GM18526 (cell line): ENCODE data around the gene DNA2.

Experiments used
- POLR2A ChIP-seq: IDR thresholded peaks from 3 replicates; pipeline ENCODE4 v1.6.1; 2011; ENCODE audit not compliant: insufficient read length; ENCODE audit errors: extremely low read depth

DNA2 gene

GRCh38 chr10:68471586-68472408 lies at the start of gene DNA2:
Gene DNA2 (minus strand): TSS chr10:68471973. CDS start chr10:68471864, 109 bp downstream.
- peak; percentile 61 for TF ChIP-seq POLR2A

- no peak for TF ChIP-seq POLR2A
Measured at GRCh38 chr10:68517188-68517587, 45.4 kb upstream of the DNA2 start.

GRCh38 chr10:68516766-68517165 lies 45.0 kb upstream of the DNA2 start:
- TF ChIP-seq POLR2A: no peak

- no peak for TF ChIP-seq POLR2A
Measured at GRCh38 chr10:68508090-68508489, 36.3 kb upstream of the DNA2 start.

GRCh38 chr10:68506411-68506810 lies 34.6 kb upstream of the DNA2 start:
- no peak for TF ChIP-seq POLR2A

- TF ChIP-seq POLR2A: no peak
Measured at GRCh38 chr10:68502846-68503245, 31.1 kb upstream of the DNA2 start.

GRCh38 chr10:68501691-68502090 lies 29.9 kb upstream of the DNA2 start:
- TF ChIP-seq POLR2A: no peak

- TF ChIP-seq POLR2A: no peak
Measured at GRCh38 chr10:68499544-68499943, 27.8 kb upstream of the DNA2 start.

- TF ChIP-seq POLR2A: no peak
Measured at GRCh38 chr10:68496072-68496471, 24.3 kb upstream of the DNA2 start.

- no peak for TF ChIP-seq POLR2A
Measured at GRCh38 chr10:68492118-68492517, 20.3 kb upstream of the DNA2 start.

- no peak for TF ChIP-seq POLR2A
Measured at GRCh38 chr10:68489919-68490318, 18.1 kb upstream of the DNA2 start.

GRCh38 chr10:68474021-68474420 lies 2.2 kb upstream of the DNA2 start:
- TF ChIP-seq POLR2A: no peak

- no peak for TF ChIP-seq POLR2A
Measured at GRCh38 chr10:68471063-68471585, 649 bp downstream of the DNA2 start.

- TF ChIP-seq POLR2A: no peak
Measured at GRCh38 chr10:68470300-68470699, 1.5 kb downstream of the DNA2 start.

GRCh38 chr10:68469838-68470237 lies 1.9 kb downstream of the DNA2 start:
- no peak for TF ChIP-seq POLR2A

- no peak for TF ChIP-seq POLR2A
Measured at GRCh38 chr10:68463365-68464093, 8.2 kb downstream of the DNA2 start.
